ENCODE measurements around the gene EPOP. TPM values are rescaled to one million over a fixed set of nuclear protein-coding genes. Genes with fewer than 3 reads are reported as not detected.

EPOP gene
- total RNA-seq, 2 donors from 2014 or later: 29.6 to 39.1 TPM

DNA sequence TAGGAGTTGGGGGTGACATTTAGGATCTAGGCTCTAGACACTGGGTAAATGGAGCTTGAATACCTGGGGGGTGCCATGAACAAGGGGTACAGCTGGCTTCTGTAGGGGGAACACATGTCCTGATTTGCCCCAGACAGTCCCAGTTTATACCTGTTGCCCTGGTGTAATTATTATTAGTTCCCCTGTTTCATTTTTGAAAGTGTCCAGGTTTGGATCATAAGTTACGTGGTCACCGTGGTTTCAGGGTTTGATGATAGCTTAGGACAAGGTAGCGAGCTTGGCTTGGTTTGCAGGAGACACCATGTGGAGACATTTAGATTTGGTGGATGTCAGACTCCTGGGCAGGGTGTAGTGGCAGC is 35.8 kb upstream of the EPOP start:
- Mint-ChIP-seq H3K27me3 (no peaks in the 10 kb centered on the region), H3K4me1 (peaks cover 43% of the 10 kb centered on the region), H3K9me3 (no peaks in the 10 kb centered on the region), H3K36me3 (ENCODE audit: low read depth) (peaks cover 100% of the 10 kb centered on the region), H3K4me3 (peak overlapping the region; percentile 13), H3K27ac (peak overlapping the region; percentile 61)
- no peak for ATAC-seq (replicated peaks)

DNA sequence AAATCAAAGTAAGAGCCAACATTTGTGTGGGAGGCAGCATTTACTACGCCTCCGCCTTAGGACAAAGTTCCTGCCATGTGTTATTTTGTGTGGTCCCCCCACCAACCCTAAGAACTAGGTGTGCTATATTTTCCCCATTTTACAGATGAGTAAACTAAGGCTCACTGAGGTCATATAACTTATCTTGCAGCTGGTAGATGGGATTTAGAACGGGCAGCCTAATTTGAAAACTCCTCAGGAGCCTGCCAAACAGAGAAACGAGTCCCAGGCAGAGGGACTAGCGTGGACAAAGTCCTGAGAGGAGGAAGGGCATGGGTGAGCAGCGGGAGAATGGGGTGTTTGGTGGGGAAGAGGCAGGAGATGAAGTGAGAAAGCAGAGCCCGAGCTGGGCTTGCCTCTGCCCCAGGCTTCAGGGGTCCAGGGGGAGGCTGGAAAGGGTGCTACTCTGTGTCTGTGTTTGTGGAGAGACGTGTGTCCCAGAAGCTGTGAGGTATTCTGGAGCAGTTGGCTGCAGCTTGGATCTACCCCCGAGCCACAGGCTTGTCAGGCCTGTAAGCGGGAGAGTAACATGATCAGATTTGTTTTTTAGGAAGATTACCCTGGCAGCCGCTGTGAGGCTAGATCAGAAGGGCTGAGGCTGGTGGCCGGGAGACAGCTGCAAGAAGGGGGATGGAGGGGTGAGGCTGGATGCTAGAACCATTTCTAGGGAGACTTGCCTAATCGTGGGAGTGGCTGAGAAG is 35.3 kb upstream of the EPOP start:
- peak overlapping the region; percentile 61 for H3K27ac Mint-ChIP-seq
- H3K9me3 Mint-ChIP-seq: no peaks in the 10 kb centered on the region
- no peak for ATAC-seq (replicated peaks)
- H3K27me3 Mint-ChIP-seq: no peaks in the 10 kb centered on the region
- peaks cover 37% of the 10 kb centered on the region for H3K4me1 Mint-ChIP-seq
- H3K36me3 Mint-ChIP-seq (ENCODE audit: low read depth): peaks cover 94% of the 10 kb centered on the region
- H3K4me3 Mint-ChIP-seq: peak overlapping the region; percentile 13

DNA sequence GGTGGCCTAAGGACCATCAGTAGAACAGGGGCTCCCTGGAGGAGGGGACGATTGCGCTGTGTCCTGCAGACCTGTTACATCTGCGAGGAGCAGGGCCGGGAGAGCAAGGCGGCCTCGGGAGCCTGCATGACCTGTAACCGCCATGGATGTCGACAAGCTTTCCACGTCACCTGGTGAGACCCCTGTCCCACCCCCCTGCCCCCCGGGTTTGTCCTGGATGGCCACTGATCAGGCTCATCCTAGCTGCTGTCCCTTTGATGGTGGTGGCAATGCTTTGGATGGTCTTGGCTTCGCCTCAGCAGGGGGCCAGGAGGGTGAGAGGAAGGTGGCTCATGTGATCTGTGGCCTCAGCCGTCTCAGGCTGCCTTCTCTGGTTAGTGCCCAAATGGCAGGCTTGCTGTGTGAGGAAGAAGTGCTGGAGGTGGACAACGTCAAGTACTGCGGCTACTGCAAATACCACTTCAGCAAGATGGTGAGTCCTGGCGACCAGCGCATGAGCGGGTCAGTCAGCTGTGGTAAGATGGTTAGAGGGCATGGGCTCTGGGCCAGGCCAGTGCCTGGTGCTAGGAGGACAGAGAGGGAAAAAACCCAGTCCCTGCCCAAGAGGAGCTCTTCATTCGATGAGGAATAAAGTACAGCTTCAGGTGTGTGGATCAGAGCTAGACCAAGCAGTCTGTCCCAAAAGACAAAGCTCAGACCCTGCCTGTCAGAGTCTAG is 34.5 kb upstream of the EPOP start:
- Mint-ChIP-seq H3K4me1 (peaks cover 32% of the 10 kb centered on the region), H3K27me3 (no peaks in the 10 kb centered on the region), H3K9me3 (no peaks in the 10 kb centered on the region), H3K27ac (peak overlapping the region; percentile 61), H3K4me3 (peak overlapping the region; percentile 13), H3K36me3 (ENCODE audit: low read depth) (peaks cover 93% of the 10 kb centered on the region)
- ATAC-seq (replicated peaks): no peak

DNA sequence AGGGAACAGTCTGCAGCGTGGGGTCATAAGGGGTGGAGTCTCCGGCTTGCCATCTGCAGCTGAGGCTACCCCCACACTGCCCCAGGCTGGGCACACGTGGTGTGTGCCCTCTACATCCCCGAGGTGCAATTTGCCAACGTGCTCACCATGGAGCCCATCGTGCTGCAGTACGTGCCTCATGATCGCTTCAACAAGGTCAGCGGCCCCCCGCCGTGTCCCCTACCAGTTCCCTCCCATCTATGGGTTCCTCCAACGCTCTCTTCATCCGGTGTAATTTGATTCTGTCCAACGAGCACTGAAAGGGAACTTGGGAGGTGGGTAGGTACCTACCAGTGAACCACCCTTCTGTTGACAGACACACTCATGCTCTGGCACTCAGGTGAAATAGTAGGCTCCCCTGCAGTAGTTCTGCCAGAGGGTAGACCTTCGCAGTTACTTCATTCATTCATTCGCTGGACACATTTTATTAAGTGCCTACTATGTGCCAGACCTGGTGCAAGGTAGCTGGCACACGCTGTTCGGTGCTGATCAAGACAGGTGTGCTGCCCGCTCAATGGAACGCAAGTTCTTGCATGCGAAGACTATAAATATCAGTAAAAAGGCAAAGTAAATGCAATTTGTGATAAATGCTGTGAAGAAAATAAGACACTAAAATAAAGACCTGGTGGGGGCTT is 33.1 kb upstream of the EPOP start:
- no peak for ATAC-seq (replicated peaks)
- Mint-ChIP-seq H3K36me3 (ENCODE audit: low read depth) (peaks cover 93% of the 10 kb centered on the region), H3K4me1 (peaks cover 32% of the 10 kb centered on the region), H3K4me3 (peak overlapping the region; percentile 96), H3K27me3 (no peaks in the 10 kb centered on the region), H3K9me3 (no peaks in the 10 kb centered on the region), H3K27ac (peak overlapping the region; percentile 94)

DNA sequence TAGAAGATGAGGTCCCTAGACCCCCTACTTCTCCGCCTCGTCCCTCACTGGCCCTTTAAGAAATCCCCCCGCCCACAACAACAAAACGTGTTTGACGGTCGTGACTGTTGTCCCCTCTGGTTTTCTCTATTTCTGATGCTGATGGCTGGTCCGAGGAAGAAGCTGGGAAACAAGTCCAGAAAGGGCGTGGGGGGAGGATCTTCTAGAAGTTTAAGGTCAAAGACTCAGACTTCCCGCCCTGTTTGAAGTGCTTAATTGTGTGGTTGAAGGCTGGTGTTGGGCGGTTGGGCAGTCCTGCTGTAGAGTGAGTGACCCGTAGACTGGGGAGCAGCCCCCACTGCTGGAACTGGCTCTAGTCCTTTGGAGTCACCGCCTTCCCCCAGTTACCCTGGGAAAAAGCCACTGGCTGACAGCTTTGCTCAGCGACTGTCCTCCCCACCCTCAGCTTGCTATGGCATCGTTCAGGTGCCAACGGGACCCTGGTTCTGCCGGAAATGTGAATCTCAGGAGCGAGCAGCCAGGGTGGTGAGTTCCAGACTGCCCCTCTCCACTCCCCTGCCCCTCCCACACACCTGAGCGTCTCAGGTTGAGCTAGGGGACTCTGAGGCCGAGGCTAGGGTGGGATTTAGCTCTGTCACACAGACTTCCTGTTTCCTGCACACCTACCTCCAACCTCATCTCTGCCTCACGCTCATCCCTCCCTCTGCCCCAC is 31.9 kb upstream of the EPOP start:
- Mint-ChIP-seq H3K36me3 (ENCODE audit: low read depth) (peaks cover 90% of the 10 kb centered on the region), H3K9me3 (no peaks in the 10 kb centered on the region), H3K27ac (peak overlapping the region; percentile 94), H3K4me1 (peaks cover 33% of the 10 kb centered on the region), H3K27me3 (no peaks in the 10 kb centered on the region), H3K4me3 (peak overlapping the region; percentile 96)
- no peak for ATAC-seq (replicated peaks)

DNA sequence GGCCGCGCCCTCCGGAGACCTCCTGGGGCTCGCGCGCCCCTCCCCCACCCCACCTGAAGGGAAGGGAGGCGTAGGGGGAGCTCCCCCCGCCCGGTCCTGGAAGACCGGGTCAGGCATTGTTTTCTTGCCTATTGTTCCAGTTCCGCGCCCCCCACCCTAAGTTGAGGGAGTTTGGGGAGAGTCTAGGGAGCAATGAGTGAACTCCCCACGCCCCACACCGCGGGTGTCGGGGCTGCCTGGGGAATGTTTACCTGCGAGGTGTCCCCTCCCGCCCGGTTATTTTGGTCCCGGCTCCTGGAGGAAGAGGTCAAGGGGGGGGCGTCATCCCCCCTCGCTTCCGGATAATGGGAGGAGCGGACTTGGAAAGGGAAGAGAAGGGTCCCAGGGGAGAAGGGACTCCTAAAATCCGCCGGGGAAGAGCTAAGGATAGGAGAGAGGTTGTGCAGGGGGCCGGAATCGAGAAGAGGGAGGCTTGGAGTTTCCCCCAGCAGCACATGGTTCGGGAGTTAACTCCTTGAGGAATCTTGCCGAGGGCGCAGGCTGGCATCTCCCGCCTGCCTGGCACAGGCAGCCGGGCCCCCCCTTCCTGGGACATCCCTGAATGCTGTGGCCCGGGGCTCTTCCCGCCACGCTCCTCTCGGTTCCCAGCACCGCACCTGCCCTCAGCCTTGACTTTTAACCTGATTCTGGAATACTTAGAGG is 31.2 kb upstream of the EPOP start:
- Mint-ChIP-seq H3K36me3 (ENCODE audit: low read depth) (peaks cover 89% of the 10 kb centered on the region), H3K4me3 (peak overlapping the region; percentile 96), H3K27me3 (no peaks in the 10 kb centered on the region), H3K27ac (peak overlapping the region; percentile 94), H3K9me3 (no peaks in the 10 kb centered on the region), H3K4me1 (peaks cover 35% of the 10 kb centered on the region)
- no peak for ATAC-seq (replicated peaks)

DNA sequence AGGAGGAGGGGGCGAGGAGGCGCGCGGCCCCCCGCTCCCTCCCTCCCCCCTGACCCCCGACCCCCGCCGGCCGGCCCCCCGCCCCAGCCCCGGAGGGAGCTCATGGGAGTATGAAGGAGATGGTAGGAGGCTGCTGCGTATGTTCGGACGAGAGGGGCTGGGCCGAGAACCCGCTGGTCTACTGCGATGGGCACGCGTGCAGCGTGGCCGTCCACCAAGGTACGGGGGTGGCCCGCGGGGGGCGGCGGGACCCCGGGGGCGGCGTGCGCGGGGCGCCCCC is 30.7 kb upstream of the EPOP start:
- peak overlapping the region; percentile 96 for H3K4me3 Mint-ChIP-seq
- no peaks in the 10 kb centered on the region for H3K27me3 Mint-ChIP-seq
- H3K9me3 Mint-ChIP-seq: no peaks in the 10 kb centered on the region
- H3K27ac Mint-ChIP-seq: peak overlapping the region; percentile 94
- peaks cover 86% of the 10 kb centered on the region for H3K36me3 Mint-ChIP-seq (ENCODE audit: low read depth)
- no peak for ATAC-seq (replicated peaks)
- H3K4me1 Mint-ChIP-seq: peaks cover 33% of the 10 kb centered on the region

DNA sequence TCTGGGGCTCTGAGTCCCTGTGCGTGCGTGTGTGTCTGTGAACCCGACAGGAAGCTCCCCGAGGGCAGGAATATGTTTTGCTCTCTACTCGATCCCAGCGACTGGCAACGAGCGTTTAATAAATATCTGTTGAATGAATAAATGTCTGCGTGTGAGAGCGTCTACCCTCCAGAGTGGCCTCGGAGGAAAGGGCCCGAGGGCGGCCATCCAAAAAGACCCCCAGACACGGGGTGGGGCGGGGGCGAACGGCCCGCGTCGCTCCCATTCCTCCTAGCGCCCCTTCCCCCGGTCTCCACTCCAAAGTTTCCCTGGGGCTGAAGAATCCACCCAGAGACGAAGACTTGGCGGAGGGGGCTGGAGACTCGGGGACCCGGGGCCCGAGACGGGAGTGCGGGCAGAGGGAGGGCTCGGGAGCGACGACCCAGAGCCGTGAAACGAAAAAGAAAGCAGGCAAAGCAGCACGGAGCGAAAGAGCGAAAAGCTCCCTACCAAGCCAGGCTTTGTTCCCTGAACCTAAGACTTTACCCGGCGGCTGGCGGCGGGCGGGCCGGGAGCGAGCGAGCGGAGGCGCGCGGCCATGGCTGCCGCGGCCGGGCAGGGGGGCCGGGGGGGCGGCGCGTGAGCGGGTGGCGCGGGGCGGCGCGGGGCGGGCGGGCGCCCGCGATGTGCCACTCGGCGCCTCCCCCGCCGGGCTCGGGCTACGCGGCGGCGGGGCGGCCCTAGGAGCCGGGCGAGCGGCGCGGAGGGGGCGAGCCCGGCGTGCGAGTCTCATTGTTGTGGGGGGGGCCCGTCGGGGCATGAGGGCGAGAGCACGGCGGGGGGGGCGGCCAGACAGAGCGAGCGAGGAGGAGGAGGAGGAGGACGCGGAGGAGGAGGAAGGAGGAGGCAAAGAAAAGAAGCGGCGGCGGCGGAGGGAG is 30.1 kb upstream of the EPOP start, which contains the start of gene MLLT6:
MLLT6 (plus strand) TSS at position 668 of the 917 bp plus-strand sequence. CDS start 360 bp downstream, outside the sequence.
- H3K36me3 Mint-ChIP-seq (ENCODE audit: low read depth): peaks cover 85% of the 10 kb centered on the region
- H3K4me1 Mint-ChIP-seq: peaks cover 33% of the 10 kb centered on the region
- no peak for ATAC-seq (replicated peaks)
- H3K4me3 Mint-ChIP-seq: peak within 1 kb of the TSS; percentile 96
- H3K27ac Mint-ChIP-seq: peak within 1 kb of the TSS; percentile 97
- H3K27me3 Mint-ChIP-seq: no peaks in the 10 kb centered on the region
- H3K9me3 Mint-ChIP-seq: no peaks in the 10 kb centered on the region

DNA sequence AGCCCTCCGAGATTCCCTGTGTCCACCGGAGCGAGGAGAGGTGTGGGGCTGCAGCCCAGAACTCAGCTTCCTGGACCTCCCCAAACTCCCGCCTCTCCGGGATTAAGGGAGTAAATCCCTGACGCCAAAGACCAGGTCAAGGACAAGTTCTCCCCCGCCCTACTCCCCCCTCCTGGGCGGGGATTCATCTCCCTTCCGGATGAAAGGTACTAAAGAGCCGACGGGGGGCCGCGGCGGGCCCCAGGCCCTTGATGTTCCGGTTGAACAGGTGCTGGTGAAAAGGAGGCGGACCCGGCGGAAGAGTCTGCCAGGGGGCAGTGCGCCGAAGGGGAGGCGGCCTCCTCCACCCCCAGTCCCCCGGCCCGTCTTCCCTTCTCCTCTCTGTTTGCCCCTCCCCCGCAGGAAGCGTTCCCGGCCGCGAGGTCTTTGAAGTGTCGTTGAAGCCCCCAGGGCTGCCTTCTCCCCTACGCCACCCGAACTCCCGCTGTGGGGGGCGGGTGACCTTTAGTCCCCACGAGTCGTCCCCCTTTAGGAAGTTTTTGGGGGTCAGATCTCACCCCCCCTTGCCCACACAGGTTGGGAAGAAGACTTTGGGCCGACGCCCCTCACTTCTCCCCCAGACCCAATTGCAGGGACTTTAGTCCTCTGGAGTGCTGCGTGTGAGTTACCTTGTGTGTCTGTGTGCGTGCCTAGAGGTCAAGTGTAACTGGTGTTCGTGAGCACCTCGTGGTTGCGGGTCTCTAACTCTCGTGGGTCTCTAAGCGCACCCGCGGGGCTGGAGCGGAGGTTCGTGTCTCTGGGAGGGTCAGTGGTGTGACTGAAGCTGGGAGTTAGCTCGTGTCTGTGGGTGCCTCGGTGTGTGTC is 29.2 kb upstream of the EPOP start:
- Mint-ChIP-seq H3K27ac (peak overlapping the region; percentile 97), H3K36me3 (ENCODE audit: low read depth) (peaks cover 76% of the 10 kb centered on the region), H3K4me3 (peak overlapping the region; percentile 96), H3K4me1 (peaks cover 34% of the 10 kb centered on the region), H3K27me3 (no peaks in the 10 kb centered on the region), H3K9me3 (no peaks in the 10 kb centered on the region)
- ATAC-seq (replicated peaks): peak; percentile 8

DNA sequence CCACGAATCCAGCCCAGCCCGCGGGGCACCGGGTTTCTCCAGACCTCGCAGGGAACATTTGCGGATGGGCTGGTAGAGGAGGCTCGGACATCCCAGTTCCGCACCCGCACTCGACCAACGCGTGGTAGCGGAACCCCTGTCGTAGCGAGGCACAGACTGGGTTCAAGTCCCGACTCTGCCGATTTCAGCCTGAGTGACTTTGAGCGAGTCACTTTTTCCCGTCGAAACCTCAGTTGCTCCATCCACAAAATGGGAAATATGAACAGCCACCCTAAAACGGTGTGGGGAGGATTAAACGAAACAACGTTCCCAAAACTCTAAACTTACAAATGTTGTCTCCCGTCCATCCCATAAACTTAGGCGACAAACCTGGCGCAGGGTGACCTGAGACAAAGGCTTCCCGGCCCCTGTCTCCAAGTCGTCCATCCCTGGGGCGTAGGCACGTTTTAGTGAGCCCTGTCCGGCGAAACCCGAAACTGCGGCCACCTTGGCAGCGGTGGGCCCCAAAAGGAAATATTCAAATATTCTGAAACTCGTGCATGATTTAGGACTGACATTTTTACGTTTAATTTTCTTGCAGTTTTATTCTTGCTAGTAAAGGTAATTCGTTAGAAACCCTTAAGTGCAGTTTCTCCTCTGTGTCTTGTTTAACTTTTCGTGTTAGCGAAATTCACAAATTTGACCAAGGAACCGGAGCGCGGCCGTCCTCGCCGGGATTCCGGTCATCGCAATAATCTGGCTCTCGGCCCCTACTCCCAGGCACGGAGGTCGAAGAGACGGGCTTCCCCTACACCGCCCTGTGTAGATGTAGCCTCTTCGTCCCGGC is 28.4 kb upstream of the EPOP start:
- Mint-ChIP-seq H3K27me3 (no peaks in the 10 kb centered on the region), H3K27ac (peak overlapping the region; percentile 97), H3K9me3 (no peaks in the 10 kb centered on the region), H3K4me1 (peaks cover 36% of the 10 kb centered on the region), H3K36me3 (ENCODE audit: low read depth) (peaks cover 68% of the 10 kb centered on the region), H3K4me3 (peak overlapping the region; percentile 96)
- ATAC-seq (replicated peaks): no peak

DNA sequence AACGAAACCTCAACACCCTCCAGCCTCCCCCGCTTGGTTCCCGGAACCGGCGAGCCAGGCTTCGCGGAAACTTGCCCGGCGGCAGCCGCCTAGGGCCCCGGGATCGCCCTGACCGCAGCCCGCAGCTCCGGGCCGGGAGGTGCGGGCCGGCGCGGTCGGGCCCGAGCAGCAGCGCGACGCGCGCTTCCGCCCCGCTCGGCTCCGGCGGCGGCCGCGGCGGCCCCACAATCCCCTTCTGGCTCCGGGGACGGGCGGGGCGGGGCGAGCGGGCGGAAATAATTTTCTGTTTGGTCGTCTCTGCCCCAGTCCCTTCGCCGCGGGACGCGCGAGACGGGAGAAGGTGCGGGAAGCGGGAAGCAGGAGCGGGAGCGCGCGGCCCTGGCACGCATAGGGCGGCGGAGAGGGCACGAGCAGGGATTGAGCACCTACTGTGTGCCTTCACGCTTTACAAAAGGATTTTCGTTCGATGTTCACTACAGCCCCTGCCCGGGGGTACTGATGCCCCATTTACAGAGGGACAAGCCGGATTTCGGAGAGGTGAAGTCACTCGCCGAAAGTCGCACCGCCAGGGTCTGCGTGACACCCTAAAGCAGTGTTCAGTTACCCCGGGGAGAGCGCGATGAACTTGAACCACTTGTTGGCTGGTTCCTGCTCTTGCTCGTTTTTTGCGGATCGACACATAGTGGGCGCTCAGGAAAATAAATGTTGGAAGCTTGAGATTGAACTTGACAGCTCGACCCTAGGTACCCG is 27.6 kb upstream of the EPOP start:
- H3K4me1 Mint-ChIP-seq: peaks cover 35% of the 10 kb centered on the region
- H3K36me3 Mint-ChIP-seq (ENCODE audit: low read depth): peaks cover 60% of the 10 kb centered on the region
- ATAC-seq (replicated peaks): peak; percentile 8
- H3K27ac Mint-ChIP-seq: peak overlapping the region; percentile 97
- H3K4me3 Mint-ChIP-seq: peak overlapping the region; percentile 96
- no peaks in the 10 kb centered on the region for H3K9me3 Mint-ChIP-seq
- no peaks in the 10 kb centered on the region for H3K27me3 Mint-ChIP-seq
